CD4-positive, alpha-beta T cell treated with Interleukin-10 for 1 hour (primary cell): Measurements from ENCODE around the gene SBNO1.
"Not testable (repeated sequence)": the region's sequence is repeated elsewhere in the genome, so short reads cannot be mapped to it uniquely, and the experiment has no call there.

Source experiments
- DNase-seq: peaks from one replicate; pipeline ENCODE4 v3.0.0-alpha.2; 2020

SBNO1 gene

DNA sequence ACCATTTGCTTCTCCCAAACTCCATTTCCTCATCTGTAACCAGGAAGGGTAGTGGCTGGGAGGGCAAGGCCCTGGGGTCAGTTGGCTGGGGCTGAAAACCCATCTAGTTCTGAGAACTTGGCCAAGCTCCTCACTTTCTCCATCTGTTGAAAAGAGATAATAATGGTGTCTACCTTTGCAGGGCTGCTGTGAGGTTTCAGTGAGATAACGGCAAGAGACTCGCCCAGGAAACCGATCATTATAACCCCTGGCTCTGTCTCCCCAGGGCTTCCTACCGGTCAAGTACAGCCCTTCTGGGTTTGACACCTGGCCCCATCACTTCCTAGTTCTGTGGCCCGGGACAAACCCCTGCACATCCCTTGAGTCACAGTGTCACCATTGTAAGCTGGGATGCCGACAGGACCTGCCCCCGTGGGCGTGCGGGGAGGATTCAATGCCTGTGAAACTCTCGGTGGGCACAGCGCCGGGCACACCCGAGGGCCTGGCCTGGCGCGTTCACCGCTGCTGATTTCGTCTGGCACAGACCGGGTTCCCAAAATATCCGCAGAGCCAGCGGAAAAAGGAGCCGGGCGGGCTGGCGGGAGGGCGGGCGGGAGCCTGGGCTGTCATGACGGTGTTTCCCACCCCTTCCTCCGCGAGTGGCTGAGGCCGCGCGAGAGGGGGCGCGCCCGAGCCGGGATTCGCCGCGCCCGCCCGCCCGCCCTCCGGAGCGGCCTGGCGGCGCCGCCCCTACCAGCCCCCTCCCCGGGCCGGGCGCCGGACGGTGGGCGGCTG, 23.7 kb upstream of the SBNO1 start:
- DNase-seq: peak; percentile 80

GRCh38 chr12:123387508-123388176, 23.0 kb upstream of the SBNO1 start:
- no peak for DNase-seq

DNA sequence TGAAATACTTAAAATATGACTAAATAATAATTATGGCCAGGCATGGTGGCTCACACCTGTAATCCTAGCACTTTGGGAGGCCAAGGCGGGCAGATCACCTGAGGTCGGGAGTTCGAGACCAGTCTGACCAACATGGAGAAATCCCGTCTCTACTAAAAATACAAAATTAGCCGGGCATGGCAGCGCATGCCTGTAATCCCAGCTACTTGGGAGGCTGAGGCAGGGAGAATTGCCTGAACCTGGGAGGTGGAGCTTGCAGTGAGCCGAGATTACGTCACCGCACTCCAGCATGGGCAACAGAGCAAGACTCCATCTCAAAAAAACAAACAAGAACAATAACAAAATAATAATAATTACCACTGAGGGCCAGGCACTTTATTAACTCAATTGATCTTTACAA, 20.9 kb upstream of the SBNO1 start:
- DNase-seq: not testable (repeated sequence)

- no peak for DNase-seq
Observed at GRCh38 chr12:123384994-123385376, 20.3 kb upstream of the SBNO1 start.

DNA sequence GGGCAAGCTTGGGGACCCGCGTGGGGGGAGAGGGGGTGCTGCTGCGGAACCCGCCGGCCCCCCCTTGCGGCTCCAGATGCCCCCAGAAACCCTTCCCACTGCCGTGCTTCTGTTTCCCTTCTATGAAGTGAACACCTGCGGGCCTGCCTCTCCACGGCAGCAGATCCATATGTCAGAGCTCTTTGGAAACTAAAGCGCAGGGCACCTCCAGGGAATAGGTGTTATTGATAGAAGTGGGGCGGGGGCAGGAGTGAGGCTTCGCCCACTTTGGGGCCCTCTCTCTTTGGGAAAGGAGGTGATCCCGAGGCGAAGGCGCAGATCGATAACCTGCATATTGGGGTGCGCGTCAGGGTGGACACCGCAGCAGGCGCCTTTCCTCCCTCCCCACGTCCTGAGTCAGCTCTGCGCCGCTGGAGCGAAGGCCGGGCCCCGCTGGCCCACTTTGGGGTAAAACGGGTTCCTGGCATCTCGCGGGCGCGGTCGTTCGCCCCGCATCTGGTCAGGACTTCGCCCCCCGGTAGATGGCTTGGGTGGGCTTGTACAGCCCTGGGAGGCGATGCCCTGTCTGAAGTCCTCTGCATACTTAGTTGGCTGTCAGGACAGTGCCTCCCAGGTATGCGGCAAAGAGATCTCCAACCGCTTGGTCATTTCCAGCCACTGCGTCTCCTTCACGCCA, 19.8 kb upstream of the SBNO1 start:
- no peak for DNase-seq

DNA sequence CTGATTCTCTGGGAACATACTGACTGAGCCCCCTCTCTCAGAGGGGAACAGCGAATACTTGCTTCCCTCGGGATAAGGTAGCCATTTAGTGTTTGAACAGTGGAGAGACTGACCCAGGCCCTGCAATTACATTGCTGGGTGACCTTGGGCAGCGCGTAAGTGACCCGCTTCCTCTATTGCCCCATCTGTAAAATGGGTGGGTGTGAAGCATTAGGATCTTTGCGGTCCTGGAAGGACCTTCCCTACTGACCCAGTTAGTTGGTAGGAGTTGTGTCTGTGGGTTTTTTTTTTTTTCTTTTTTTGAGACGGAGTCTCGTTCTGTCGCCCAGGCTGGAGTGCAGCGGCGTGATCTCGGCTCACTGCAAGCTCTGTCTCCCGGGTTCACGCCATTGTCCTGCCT, 18.0 kb upstream of the SBNO1 start:
- DNase-seq: no peak

- DNase-seq: no peak
Observed at GRCh38 chr12:123379391-123379790, 14.7 kb upstream of the SBNO1 start.

- DNase-seq: not testable (repeated sequence)
Observed at GRCh38 chr12:123372415-123372814, 7.8 kb upstream of the SBNO1 start.

- not testable (repeated sequence) for DNase-seq
Observed at GRCh38 chr12:123371667-123372368, 7.2 kb upstream of the SBNO1 start.

- no peak for DNase-seq
Observed at GRCh38 chr12:123369229-123369628, 4.6 kb upstream of the SBNO1 start.

DNA sequence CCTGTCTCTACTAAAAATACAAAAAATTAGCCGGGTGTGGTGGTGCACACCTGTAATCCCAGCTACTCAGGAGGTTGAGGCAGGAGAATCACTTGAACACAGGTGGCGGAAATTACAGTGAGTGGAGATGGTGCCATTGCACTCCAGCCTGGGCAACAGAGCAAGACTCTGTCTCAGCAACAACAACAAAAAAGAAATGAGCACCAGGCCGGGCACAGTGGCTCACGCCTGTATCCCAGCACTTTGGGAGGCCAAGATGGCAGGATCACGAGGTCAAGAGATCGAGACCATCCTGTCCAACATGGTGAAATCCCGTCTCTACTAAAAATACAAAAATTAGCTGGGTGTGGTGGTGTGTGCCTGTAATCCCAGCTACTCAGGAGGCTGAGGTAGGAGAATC, 3.8 kb upstream of the SBNO1 start:
- DNase-seq: not testable (repeated sequence)

GRCh38 chr12:123367511-123367910, 2.9 kb upstream of the SBNO1 start:
- DNase-seq: no peak

DNA sequence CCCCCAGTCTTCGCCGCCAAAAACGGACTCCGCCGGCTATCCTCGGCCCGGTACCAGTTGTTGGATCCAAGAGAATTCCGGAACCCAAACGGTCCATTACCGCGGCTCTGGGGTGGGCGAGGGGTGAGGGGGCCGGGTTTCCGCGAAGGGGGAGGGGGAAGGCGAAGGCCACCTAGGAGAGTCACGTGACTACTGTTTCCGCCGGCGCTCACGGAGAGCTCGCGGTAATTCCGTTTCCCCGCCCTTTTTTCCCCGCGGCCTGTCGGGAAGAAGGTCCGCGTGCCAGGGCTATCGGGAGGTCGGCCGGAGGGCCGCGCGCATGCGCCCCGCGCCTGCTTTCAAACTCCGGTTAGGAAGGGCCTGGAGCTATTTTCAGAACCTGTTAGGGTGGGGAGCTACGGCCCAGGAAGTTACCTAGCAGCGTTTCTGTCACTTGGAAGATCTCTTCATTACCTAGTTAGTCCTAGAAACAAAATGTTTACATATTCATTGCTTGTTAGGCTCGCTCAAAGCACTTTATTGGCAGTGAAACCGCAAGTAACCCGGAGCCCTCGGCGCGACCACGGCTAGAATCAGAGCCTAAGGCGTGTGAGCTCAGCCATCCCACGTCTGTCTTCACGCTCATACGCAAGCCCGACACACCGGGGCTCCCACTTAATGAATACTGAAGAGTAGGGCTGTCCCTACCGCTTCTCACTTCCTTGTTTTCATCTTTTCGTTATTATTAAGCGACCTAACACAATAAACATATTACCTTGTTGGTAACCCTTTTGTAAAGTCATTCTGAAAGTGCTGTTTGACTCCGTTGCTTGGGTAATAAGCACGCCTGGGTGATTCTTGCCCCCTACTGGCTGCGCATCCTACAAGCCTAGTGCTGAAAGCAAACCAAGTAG, 624 bp upstream of the SBNO1 start:
- peak; percentile 99 for DNase-seq

- peak; percentile 30 for DNase-seq
Observed at GRCh38 chr12:123363740-123364531, 711 bp downstream of the SBNO1 start.

DNA sequence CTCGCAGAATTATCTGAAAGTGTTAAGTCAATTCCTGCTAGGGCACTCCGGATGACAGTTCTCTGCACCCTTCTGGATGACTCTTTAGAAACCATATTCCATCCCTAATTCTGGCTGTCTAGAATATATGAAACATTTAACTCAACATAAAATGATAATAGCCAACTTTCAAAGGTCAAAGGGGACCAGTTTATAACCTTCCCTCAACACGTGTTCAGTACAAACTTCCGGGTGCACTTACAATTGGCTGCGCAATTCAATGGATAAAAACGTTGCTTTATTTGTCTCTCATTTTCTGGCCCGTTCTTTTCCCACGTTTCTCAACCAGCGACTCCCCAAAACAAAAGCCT, 1.3 kb downstream of the SBNO1 start:
- peak; percentile 28 for DNase-seq

GRCh38 chr12:123358035-123358434, 6.6 kb downstream of the SBNO1 start:
- DNase-seq: no peak

GRCh38 chr12:123356159-123356670, 8.4 kb downstream of the SBNO1 start:
- DNase-seq: no peak

GRCh38 chr12:123354600-123354999, 10.0 kb downstream of the SBNO1 start:
- DNase-seq: no peak

GRCh38 chr12:123351349-123351748, 13.3 kb downstream of the SBNO1 start:
- no peak for DNase-seq

GRCh38 chr12:123346946-123347345, 17.7 kb downstream of the SBNO1 start:
- no peak for DNase-seq

- DNase-seq: no peak
Observed at GRCh38 chr12:123344086-123344485, 20.6 kb downstream of the SBNO1 start.
